Neutrophil (primary cell): ENCODE measurements around the gene MUCL3.

Source experiments
- H3K27ac ChIP-seq: fragments of 200-600 bp; sonication (generic); 2 replicates; pipeline ENCODE4 v1.5.1; 2016; ENCODE audit warnings: mild to moderate bottlenecking, moderate library complexity
- H3K27me3 ChIP-seq: fragments of 200-600 bp; sonication (generic); 2 replicates; pipeline ENCODE4 v1.6.0; 2016; ENCODE audit warnings: mild to moderate bottlenecking
- H3K36me3 ChIP-seq: fragments of 200-600 bp; sonication (generic); 2 replicates; pipeline ENCODE4 v1.5.1; 2017
- H3K4me1 ChIP-seq, 2 experiments: fragments of 200-600 bp in 1 of 2; sonication (generic) in 1 of 2; 1 replicate in 1 of 2; 2 replicates in 1 of 2; pipeline versions ENCODE4 v1.5.1 to v1.6.1; 2013 to 2016; ENCODE audit warnings: low read depth in 1 of 2, low read length in 1 of 2, mild to moderate bottlenecking in 1 of 2, moderate library complexity in 1 of 2; ENCODE audit not compliant: control insufficient read depth in 1 of 2, insufficient read depth in 1 of 2
- H3K4me3 ChIP-seq, 2 experiments: fragments of 200-600 bp in 1 of 2; sonication (generic) in 1 of 2; 1 replicate in 1 of 2; 2 replicates in 1 of 2; pipeline ENCODE4 v1.5.1; 2013 to 2016; ENCODE audit warnings: low read depth in 1 of 2, low read length in 1 of 2, mild to moderate bottlenecking in 1 of 2, moderate library complexity in 1 of 2
- H3K9me3 ChIP-seq: fragments of 200-600 bp; sonication (generic); 2 replicates; pipeline ENCODE4 v1.5.1; 2016
- CTCF ChIP-seq: fragments of 200-600 bp; sonication (generic); IDR thresholded peaks from 2 replicates; pipeline ENCODE4 v1.5.1; 2016; ENCODE audit warnings: antibody characterized with exemption

The MUCL3 gene

GRCh38 chr6:30940361-30940986 lies at the start of gene MUCL3:
Gene MUCL3 (plus strand): TSS chr6:30940973. CDS start chr6:30941000, 27 bp downstream.
- TF ChIP-seq CTCF: no peak
- peaks cover 74% of the 10 kb centered on the region for H3K27me3 ChIP-seq
- H3K9me3 ChIP-seq: no peaks in the 10 kb centered on the region

GRCh38 chr6:30891450-30891723 lies 49.4 kb upstream of the MUCL3 start:
- TF ChIP-seq CTCF: no peak
- peaks cover 86% of the 10 kb centered on the region for H3K27me3 ChIP-seq
- no peak overlapping the region for H3K27ac ChIP-seq
- no peak overlapping the region for H3K4me3 ChIP-seq
- H3K4me1 ChIP-seq: no peaks in the 10 kb centered on the region
- H3K9me3 ChIP-seq: no peaks in the 10 kb centered on the region
- H3K36me3 ChIP-seq: no peaks in the 10 kb centered on the region

More at GRCh38 chr6:30940361-30940986, at the start of gene MUCL3:
- H3K4me1 ChIP-seq: no peaks in the 10 kb centered on the region
- no peak within 1 kb of the TSS for H3K4me3 ChIP-seq
- H3K27ac ChIP-seq: no peak within 1 kb of the TSS
- no peaks in the 10 kb centered on the region for H3K36me3 ChIP-seq

- peaks cover 81% of the 10 kb centered on the region for H3K27me3 ChIP-seq
- H3K4me1 ChIP-seq: no peaks in the 10 kb centered on the region
- H3K4me3 ChIP-seq: no peak overlapping the region
- H3K36me3 ChIP-seq: no peaks in the 10 kb centered on the region
- no peak for TF ChIP-seq CTCF
- no peak overlapping the region for H3K27ac ChIP-seq
- no peaks in the 10 kb centered on the region for H3K9me3 ChIP-seq
These were observed 48.8 kb upstream of the MUCL3 start for GRCh38 chr6:30891816-30892538.

- Histone ChIP-seq H3K4me1 (no peaks in the 10 kb centered on the region), H3K27ac (no peak overlapping the region), H3K36me3 (no peaks in the 10 kb centered on the region), H3K27me3 (peaks cover 69% of the 10 kb centered on the region), H3K4me3 (no peak overlapping the region), H3K9me3 (no peaks in the 10 kb centered on the region)
- TF ChIP-seq CTCF: no peak
These were observed 47.7 kb upstream of the MUCL3 start for GRCh38 chr6:30893001-30893591.

- Histone ChIP-seq H3K27ac (no peak overlapping the region), H3K4me1 (no peaks in the 10 kb centered on the region), H3K27me3 (peaks cover 64% of the 10 kb centered on the region), H3K9me3 (no peaks in the 10 kb centered on the region), H3K4me3 (no peak overlapping the region), H3K36me3 (no peaks in the 10 kb centered on the region)
- TF ChIP-seq CTCF: no peak
These were observed 47.1 kb upstream of the MUCL3 start for GRCh38 chr6:30893666-30894065.
